Muscle layer of colon (tissue), 2 donors: Measurements from ENCODE around the gene ZSWIM5.
"Not testable (repeated sequence)": the region's sequence is repeated elsewhere in the genome, so short reads cannot be mapped to it uniquely, and the experiment has no call there.

Source experiments
- H3K27ac ChIP-seq: one replicate; pipeline ENCODE4 v1.7.0; 2013; ENCODE audit warnings: low read depth, mild to moderate bottlenecking, low read length, moderate library complexity
- H3K27me3 ChIP-seq, 2 donors: one replicate each; pipeline ENCODE4 v1.7.0; 2013; ENCODE audit warnings: low read length in 2 of 2, mild to moderate bottlenecking in 2 of 2; ENCODE audit not compliant: insufficient read depth in 2 of 2, control insufficient read depth in 1 of 2
- H3K36me3 ChIP-seq: one replicate; pipeline ENCODE4 v1.7.0; 2013; ENCODE audit warnings: mild to moderate bottlenecking, low read length; ENCODE audit not compliant: insufficient read depth
- H3K4me1 ChIP-seq: one replicate; pipeline ENCODE4 v1.7.0; 2013; ENCODE audit warnings: mild to moderate bottlenecking, low read length; ENCODE audit not compliant: insufficient read depth
- H3K4me3 ChIP-seq, 2 donors: one replicate each; pipeline ENCODE4 v1.7.0; 2013; ENCODE audit warnings: low read length in 2 of 2, low read depth in 1 of 2, mild to moderate bottlenecking in 1 of 2, moderate library complexity in 1 of 2
- H3K9ac ChIP-seq: one replicate; pipeline ENCODE4 v1.7.0; 2013; ENCODE audit warnings: low read length
- H3K9me3 ChIP-seq: one replicate; pipeline ENCODE4 v1.7.0; 2013; ENCODE audit warnings: mild to moderate bottlenecking, low read length
- donor health status: abdominal sarcoma.
- donor health status: Adenocarcinoma of cecum.

ZSWIM5 gene

DNA sequence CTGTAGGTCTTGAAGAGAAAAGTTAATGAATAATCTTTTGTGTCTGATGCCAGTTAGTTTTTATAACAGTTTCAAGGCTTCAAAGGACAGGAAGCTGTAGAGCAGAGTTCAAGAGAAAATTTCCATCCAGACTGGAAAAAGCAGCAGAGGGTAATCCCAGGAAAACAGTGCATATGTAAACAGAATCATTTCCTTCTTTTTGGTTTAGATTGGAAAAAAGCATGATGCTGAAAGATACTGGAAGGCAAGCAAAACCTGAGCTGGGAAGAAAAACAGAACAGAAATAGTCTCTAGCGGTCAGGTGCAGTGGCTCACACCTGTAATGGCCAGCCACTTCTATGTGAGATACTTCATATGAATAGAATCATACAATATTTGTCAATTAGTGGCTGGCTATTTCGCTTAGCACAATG, 71.9 kb downstream of the ZSWIM5 start:
- H3K4me1 ChIP-seq: no peaks in the 10 kb centered on the region
- H3K36me3 ChIP-seq: no peaks in the 10 kb centered on the region
- H3K9ac ChIP-seq: no peak overlapping the region
- no peaks in the 10 kb centered on the region for H3K9me3 ChIP-seq
- H3K27ac ChIP-seq: no peak overlapping the region
- H3K4me3 ChIP-seq: no peak overlapping the region
- no peaks in the 10 kb centered on the region for H3K27me3 ChIP-seq

DNA sequence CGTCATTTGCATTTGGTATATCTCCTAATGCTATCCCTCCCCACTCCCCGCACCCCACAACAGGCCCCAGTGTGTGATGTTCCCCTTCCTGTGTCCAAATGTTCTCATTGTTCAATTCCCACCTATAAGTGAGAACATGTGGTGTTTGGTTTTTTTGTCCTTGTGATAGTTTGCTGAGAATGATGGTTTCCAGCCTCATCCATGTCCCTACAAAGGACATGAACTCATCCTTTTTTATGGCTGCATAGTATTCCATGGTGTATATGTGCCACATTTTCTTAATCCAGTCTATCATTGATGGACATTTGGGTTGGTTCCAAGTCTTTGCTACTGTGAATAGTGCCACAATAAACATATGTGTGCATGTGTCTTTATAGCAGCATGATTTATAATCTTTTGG, 73.7 kb downstream of the ZSWIM5 start:
- H3K9me3 ChIP-seq, H3K27ac ChIP-seq, H3K4me1 ChIP-seq, H3K9ac ChIP-seq, H3K27me3 ChIP-seq, H3K4me3 ChIP-seq, H3K36me3 ChIP-seq: not testable (repeated sequence)

DNA sequence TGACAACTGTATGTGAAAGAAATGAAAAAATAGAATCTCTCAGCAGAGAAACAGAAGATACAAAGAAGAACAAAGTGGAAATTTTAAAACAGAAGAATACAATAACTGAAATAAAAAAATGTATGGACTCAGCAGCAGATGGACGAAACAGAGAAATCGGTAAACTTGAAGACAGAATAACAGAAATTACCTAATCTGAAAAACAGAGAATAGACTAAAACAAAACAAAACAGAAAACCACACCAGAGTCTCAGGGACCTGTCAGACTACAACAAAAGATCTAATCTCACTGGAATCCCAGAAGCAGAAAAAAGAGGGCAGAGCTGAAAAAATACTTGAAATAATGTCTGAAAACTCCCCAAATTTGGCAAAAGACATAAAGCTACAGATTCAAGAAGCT, 83.0 kb downstream of the ZSWIM5 start:
- Histone ChIP-seq H3K4me3 (no peak overlapping the region), H3K27ac (no peak overlapping the region), H3K36me3 (no peaks in the 10 kb centered on the region), H3K9ac (no peak overlapping the region), H3K27me3 (no peaks in the 10 kb centered on the region), H3K9me3 (no peaks in the 10 kb centered on the region), H3K4me1 (no peaks in the 10 kb centered on the region)

DNA sequence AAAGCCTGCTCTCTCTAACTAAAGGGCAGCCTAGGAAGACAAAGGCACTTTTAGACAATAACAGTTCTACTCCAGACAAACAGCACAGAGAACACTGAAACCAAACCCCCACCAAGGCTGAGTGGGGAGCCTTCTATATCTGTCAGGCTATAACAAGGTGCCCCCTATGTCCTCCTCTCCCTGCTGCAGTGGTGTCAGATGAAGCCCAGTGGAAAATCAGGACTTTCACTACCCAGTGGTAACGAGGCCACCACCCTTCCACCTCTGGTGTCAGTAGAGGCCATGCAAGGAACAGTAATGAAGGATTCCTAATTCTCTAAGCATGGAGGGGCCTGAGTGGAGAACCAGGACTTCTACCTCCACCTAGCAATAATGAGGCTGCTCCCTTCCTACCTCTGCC, 83.7 kb downstream of the ZSWIM5 start:
- Histone ChIP-seq H3K9ac (no peak overlapping the region), H3K27me3 (no peaks in the 10 kb centered on the region), H3K4me1 (no peaks in the 10 kb centered on the region), H3K9me3 (no peaks in the 10 kb centered on the region), H3K27ac (no peak overlapping the region), H3K36me3 (no peaks in the 10 kb centered on the region), H3K4me3 (no peak overlapping the region)

DNA sequence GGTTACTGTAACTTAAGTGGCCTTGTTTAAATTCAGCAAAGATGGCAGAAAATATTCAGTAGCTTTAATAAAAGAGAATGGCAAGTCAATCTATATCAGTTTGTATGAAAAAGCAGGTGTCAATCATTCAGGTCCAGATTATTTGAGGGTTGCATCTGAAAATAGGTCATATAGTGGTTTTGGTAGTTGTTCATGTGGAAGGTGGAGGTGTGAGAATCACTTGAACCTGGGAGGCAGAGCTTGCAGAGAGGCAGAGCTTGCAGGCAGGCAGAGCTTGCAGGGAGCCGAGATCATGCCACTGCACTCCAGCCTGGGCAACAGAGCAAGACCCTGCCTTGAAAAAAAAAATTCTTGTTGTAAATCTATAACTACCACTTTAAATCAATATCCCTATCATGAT, 88.6 kb downstream of the ZSWIM5 start:
- no peaks in the 10 kb centered on the region for H3K4me1 ChIP-seq
- H3K27ac ChIP-seq: no peak overlapping the region
- H3K4me3 ChIP-seq: no peak overlapping the region
- no peaks in the 10 kb centered on the region for H3K9me3 ChIP-seq
- no peaks in the 10 kb centered on the region for H3K27me3 ChIP-seq
- H3K9ac ChIP-seq: no peak overlapping the region
- no peaks in the 10 kb centered on the region for H3K36me3 ChIP-seq

DNA sequence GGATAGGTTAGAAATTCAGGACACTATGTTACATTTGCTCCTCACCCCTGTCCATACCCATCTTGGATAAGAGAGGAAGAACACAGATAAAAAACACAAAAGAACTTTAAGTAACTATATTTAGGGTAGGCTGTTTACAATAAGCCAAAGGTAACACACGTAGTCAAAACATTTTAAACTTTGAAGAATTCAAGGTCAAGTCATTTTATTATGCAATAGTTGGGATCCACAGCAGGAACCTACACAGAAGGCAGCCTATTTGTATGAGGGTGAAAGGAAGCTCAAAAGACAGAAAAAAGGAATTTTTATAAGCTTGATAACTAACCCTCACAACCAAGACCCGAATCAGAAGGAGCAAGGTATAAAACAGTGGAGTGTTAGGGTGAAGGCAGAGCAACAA, 89.6 kb downstream of the ZSWIM5 start:
- Histone ChIP-seq H3K27ac (no peak overlapping the region), H3K9me3 (no peaks in the 10 kb centered on the region), H3K27me3 (no peaks in the 10 kb centered on the region), H3K36me3 (no peaks in the 10 kb centered on the region), H3K9ac (no peak overlapping the region), H3K4me1 (no peaks in the 10 kb centered on the region), H3K4me3 (no peak overlapping the region)

DNA sequence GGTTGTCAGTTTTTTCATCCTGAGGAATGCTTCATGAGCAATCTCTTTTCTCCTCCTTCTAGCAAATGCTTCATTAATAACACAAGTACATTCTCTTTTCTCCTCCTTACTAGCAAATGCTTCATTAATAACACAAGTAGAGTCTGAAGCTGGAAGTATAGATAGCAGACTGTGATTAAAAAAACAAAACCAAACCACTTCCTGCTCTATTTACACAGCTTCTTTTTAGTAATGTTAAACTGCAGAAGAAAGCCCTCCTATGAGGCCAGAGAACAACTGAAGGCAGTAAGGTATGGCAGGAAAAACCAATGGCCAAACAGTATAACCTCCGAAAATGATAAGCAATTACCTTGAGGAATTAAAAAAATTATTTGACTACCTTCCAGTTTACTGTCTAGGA, 90.1 kb downstream of the ZSWIM5 start:
- Histone ChIP-seq H3K27ac (no peak overlapping the region), H3K36me3 (no peaks in the 10 kb centered on the region), H3K9me3 (no peaks in the 10 kb centered on the region), H3K9ac (no peak overlapping the region), H3K4me1 (no peaks in the 10 kb centered on the region), H3K4me3 (no peak overlapping the region), H3K27me3 (no peaks in the 10 kb centered on the region)

DNA sequence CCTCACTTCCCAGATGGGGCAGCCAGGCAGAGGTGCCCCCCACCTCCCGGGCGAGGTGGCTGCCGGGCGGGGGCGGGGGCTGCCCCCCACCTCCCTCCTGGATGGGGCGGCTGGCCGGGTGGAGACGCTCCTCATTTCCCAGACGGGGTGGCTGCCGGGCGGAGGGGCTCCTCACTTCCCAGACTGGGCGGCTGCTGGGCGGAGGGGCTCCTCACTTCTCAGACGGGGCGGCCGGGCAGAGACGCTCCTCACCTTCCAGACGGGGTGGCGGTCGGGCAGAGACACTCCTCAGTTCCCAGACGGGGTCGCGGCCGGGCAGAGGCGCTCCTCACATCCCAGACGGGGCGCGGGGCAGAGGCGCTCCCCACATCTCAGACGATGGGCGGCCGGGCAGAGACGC, 91.2 kb downstream of the ZSWIM5 start:
- H3K9ac ChIP-seq, H3K36me3 ChIP-seq, H3K27ac ChIP-seq, H3K9me3 ChIP-seq, H3K4me3 ChIP-seq, H3K4me1 ChIP-seq, H3K27me3 ChIP-seq: not testable (repeated sequence)

DNA sequence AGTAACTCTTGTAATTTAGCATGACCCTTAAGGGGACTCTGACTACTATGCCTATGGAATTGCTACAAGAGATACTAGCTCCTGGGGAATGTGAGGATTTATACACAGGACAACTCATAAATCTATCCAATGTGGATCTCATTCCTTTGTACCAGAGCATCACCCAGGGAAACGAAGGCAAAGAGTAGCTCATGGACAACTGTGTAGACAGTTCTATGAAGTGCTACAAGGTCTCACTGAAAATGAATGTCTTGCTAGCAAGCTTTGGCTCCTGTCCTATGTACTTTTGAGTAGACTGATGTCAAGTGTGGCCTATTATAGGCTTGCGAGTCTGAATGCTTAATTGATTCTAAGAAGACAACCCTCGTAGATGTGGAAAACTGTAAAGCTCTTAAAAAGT, 93.7 kb downstream of the ZSWIM5 start:
- no peak overlapping the region for H3K4me3 ChIP-seq
- no peak overlapping the region for H3K9ac ChIP-seq
- no peaks in the 10 kb centered on the region for H3K36me3 ChIP-seq
- no peaks in the 10 kb centered on the region for H3K27me3 ChIP-seq
- H3K27ac ChIP-seq: no peak overlapping the region
- no peaks in the 10 kb centered on the region for H3K9me3 ChIP-seq
- H3K4me1 ChIP-seq: no peaks in the 10 kb centered on the region

DNA sequence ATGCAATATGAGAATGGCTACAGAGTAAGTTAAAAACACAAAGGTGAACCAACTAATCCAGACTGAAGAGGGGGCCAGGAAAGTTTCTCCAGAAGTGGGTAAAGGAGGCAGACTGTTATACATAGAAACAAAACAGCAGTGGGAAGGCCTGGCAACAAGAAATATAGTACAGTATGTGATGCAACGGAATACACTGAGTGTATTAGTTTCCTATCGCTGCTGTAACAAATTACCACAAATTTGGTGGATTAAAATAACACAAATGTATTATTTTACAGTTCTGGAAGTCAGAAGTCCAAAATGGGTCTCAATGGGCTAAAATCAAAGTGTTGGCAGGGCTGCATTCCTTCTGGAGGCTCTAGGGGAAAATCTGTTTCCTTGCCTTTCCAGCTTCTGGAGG, 95.2 kb downstream of the ZSWIM5 start:
- Histone ChIP-seq H3K27me3 (no peaks in the 10 kb centered on the region), H3K9ac (no peak overlapping the region), H3K4me3 (no peak overlapping the region), H3K36me3 (no peaks in the 10 kb centered on the region), H3K4me1 (no peaks in the 10 kb centered on the region), H3K9me3 (no peaks in the 10 kb centered on the region), H3K27ac (no peak overlapping the region)

DNA sequence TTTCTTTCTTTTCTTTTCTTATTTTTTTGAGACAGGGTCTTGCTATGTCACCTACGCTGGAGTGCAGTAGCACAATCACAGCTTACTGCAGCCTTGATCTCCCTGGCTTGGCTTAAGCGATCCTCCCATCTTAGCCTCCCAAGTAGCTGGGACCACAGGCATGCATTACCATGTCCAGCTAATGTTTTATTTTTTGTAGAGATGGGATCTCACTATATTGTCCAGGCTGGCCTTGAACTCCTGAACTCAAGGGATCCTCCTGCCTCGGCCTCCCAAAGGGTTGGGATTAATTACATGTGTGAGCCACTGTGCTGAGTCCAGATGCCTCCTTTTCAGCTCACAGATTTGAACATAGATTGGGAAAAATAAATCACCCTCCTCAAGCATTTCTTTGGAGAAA, 98.6 kb downstream of the ZSWIM5 start:
- no peak overlapping the region for H3K4me3 ChIP-seq
- no peaks in the 10 kb centered on the region for H3K4me1 ChIP-seq
- no peaks in the 10 kb centered on the region for H3K27me3 ChIP-seq
- H3K27ac ChIP-seq: no peak overlapping the region
- H3K36me3 ChIP-seq: no peaks in the 10 kb centered on the region
- H3K9me3 ChIP-seq: no peaks in the 10 kb centered on the region
- H3K9ac ChIP-seq: no peak overlapping the region

DNA sequence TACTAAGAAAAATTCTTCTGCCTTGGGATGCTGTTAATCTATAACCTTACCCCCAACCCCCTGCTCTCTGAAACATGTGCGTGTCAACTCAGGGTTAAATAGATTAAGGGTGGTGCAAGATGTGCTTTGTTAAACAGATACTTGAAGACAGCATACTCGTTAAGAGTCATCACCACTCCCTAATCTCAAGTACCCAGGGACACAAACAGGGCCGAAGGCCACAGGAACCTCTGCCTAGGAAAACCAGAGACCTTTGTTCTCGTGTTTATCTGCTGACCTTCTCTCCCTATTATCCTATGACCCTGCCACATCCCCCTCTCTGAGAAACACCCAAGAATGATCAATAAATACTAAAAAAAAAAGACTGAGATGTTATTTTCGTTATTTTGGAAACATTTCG, 99.5 kb downstream of the ZSWIM5 start:
- not testable (repeated sequence) for H3K4me1 ChIP-seq, H3K36me3 ChIP-seq, H3K27me3 ChIP-seq, H3K9ac ChIP-seq, H3K4me3 ChIP-seq, H3K27ac ChIP-seq, H3K9me3 ChIP-seq

DNA sequence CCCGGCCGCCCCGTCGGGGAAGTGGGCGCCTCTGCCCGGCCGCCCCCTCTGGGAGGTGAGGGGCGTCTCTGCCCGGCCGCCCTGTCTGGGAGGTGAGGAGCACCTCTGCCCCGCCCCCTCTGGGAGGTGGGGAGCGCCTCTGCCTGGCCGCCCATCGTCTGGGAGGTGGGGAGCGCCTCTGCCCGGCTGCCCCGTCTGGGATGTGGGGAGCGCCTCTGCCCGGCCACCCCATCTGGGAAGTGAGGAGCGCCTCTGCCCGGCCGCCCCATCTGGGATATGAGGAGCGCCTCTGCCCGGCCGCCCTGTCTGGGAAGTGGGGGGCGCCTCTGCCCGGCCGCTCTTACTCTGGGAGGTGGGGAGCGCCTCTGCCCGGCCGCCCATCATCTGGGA, 100.3 kb downstream of the ZSWIM5 start:
- not testable (repeated sequence) for H3K27me3 ChIP-seq, H3K27ac ChIP-seq, H3K4me1 ChIP-seq, H3K4me3 ChIP-seq, H3K9me3 ChIP-seq, H3K36me3 ChIP-seq, H3K9ac ChIP-seq
